Spinal cord (tissue), 10 donors: ENCODE results near the gene TMEM198. TPM values are rescaled to one million over a fixed set of nuclear protein-coding genes. Genes with fewer than 3 reads are reported as not detected.

Experiments
- DNase-seq, 6 donors: peaks; one replicate each; pipeline versions ENCODE4 v3.0.0 to v3.0.0-alpha.2; 2013 to 2015; ENCODE audit warnings: low spot score in 6 of 6, low read depth in 4 of 6
- H3K27ac ChIP-seq: one replicate; pipeline ENCODE4 v1.5.1; 2013; ENCODE audit warnings: low read depth, low read length, control low read depth
- H3K27me3 ChIP-seq: one replicate; pipeline ENCODE4 v1.6.1; 2013; ENCODE audit warnings: low read length; ENCODE audit not compliant: control insufficient read depth, insufficient read depth
- H3K36me3 ChIP-seq: one replicate; pipeline ENCODE4 v1.6.1; 2013; ENCODE audit warnings: low read length; ENCODE audit not compliant: control insufficient read depth, insufficient read depth
- H3K4me1 ChIP-seq: one replicate; pipeline ENCODE4 v1.6.1; 2013; ENCODE audit warnings: low read length; ENCODE audit not compliant: control insufficient read depth, insufficient read depth
- H3K4me3 ChIP-seq: one replicate; pipeline ENCODE4 v1.5.1; 2013; ENCODE audit warnings: low read depth, low read length, control low read depth
- H3K9me3 ChIP-seq: one replicate; pipeline ENCODE4 v1.6.1; 2013; ENCODE audit warnings: low read length; ENCODE audit not compliant: control insufficient read depth, insufficient read depth
- WGBS: methylation state at CpG from one replicate; pipeline ENCODE4 v1.1.5; 2013; ENCODE audit warnings: missing lambda C conversion rate; ENCODE audit not compliant: insufficient coverage; 5-methylcytosine and 5-hydroxymethylcytosine counted together
- polyA plus RNA-seq, 2 donors: library from polyadenylated mRNA; unstranded; fragments of 120-200 nt; gene quantifications; one replicate each; pipeline ENCODE4 v1.2.1, GENCODE V29; 2013; ENCODE audit not compliant: insufficient read length in 2 of 2
- total RNA-seq, 2 donors: library from RNA; depleted of rRNA in 1 of 2; stranded (reverse); fragments of 120-200 nt in 1 of 2; fragments of >200 nt in 1 of 2; gene quantifications; one replicate each; pipeline versions ENCODE4 v1.2.3 to v1.2.4, GENCODE V29; 2013 to 2014
- donor health status: healthy.

TMEM198 gene
- total and polyA plus RNA-seq, 4 donors: 4.7 to 19.0 (median 12.0) TPM

GRCh38 chr2:219567791-219568361 lies 24.0 kb downstream of the TMEM198 start:
- no peak overlapping the region for H3K27ac ChIP-seq
- H3K9me3 ChIP-seq: no peaks in the 10 kb centered on the region
- peaks cover 58% of the 10 kb centered on the region for H3K36me3 ChIP-seq
- DNase-seq: no peak
- no peaks in the 10 kb centered on the region for H3K27me3 ChIP-seq
- H3K4me1 ChIP-seq: peaks cover 19% of the 10 kb centered on the region
- H3K4me3 ChIP-seq: no peak overlapping the region
- 87% methylated on average over 34 of the region's 35 CpGs for WGBS

- no peaks in the 10 kb centered on the region for H3K27me3 ChIP-seq
- no peaks in the 10 kb centered on the region for H3K9me3 ChIP-seq
- peaks cover 19% of the 10 kb centered on the region for H3K4me1 ChIP-seq
- no peak for DNase-seq
- H3K27ac ChIP-seq: no peak overlapping the region
- H3K36me3 ChIP-seq: peaks cover 46% of the 10 kb centered on the region
- no peak overlapping the region for H3K4me3 ChIP-seq
- 82% methylated on average over 3 of the region's 6 CpGs for WGBS
Measured at GRCh38 chr2:219569041-219569440, 25.2 kb downstream of the TMEM198 start.

GRCh38 chr2:219569635-219570034 lies 25.8 kb downstream of the TMEM198 start:
- peak overlapping the region; percentile 43 for H3K4me3 ChIP-seq
- H3K27ac ChIP-seq: no peak overlapping the region
- no peaks in the 10 kb centered on the region for H3K9me3 ChIP-seq
- peaks cover 20% of the 10 kb centered on the region for H3K4me1 ChIP-seq
- no peaks in the 10 kb centered on the region for H3K27me3 ChIP-seq
- DNase-seq: peak in 1 of 6 donors; percentile 58
- WGBS: no CpG with 5 or more reads among the region's 6 CpGs
- H3K36me3 ChIP-seq: peaks cover 42% of the 10 kb centered on the region

DNA sequence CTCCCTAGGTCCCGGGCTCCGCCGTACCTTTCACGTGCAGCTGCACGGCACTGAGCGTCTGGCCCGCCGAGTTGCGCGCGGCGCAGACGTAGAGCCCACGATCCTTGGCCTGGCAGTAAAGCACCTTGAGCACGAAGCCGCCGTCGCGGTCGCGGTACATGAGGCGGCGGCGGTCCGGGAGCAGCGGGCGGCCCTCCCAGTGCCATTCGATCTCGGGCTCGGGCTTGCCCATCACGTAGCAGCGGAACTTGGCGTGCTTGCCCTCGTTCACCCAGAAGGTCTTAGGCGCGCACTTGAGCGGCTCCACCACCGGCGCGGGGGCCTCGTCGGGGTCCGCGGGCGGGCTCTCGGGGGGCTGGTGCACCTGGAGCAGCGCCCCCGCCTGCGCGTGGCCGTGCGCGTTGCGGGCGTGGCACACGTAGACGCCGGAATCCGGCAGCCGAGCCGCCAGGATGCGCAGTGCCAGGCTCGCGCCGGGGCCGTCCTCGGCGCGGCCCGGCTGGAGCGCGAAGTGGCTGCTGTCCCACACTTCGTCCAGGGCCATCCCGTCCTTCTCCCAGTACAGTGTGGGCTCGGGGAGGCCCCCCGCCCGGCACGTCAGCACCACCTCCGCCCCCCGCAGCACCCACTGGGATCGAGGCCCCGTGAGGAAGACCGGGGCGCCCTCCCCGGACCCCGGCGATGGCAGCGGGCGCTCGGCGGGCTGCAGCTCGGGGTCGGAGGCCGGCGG lies 26.5 kb downstream of the TMEM198 start:
- peaks cover 36% of the 10 kb centered on the region for H3K36me3 ChIP-seq
- peak in 2 of 6 donors; percentile 73 to 78 for DNase-seq
- H3K27me3 ChIP-seq: no peaks in the 10 kb centered on the region
- H3K9me3 ChIP-seq: no peaks in the 10 kb centered on the region
- peak overlapping the region; percentile 47 for H3K27ac ChIP-seq
- peak overlapping the region; percentile 43 for H3K4me3 ChIP-seq
- 3% methylated on average over 95 of the region's 95 CpGs for WGBS
- peaks cover 21% of the 10 kb centered on the region for H3K4me1 ChIP-seq

DNA sequence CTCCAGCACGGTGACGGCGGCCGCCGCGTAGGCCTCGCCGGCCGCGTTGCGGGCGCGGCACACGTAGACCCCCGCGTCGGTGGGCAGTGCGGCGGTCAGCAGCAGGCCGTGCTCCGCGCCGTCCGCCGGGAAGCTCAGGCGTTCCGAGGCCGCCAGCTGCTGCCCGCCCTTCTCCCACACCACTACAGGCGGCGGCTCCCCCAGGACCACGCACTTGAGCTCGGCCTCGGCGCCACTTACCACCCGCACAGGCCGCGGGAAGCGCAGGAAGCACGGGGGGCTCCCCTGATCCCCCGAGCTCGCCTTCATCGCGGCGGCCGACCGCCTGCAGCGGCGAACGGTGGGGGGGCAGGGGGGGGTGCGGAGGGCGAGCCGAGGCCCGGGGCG lies 27.1 kb downstream of the TMEM198 start:
- H3K36me3 ChIP-seq: peaks cover 30% of the 10 kb centered on the region
- H3K27ac ChIP-seq: peak overlapping the region; percentile 57
- no peaks in the 10 kb centered on the region for H3K27me3 ChIP-seq
- H3K9me3 ChIP-seq: no peaks in the 10 kb centered on the region
- 0% methylated on average over 50 of the region's 55 CpGs for WGBS
- H3K4me3 ChIP-seq: peak overlapping the region; percentile 51
- peaks cover 21% of the 10 kb centered on the region for H3K4me1 ChIP-seq
- peak in 2 of 6 donors; percentile 49 to 63 for DNase-seq

DNA sequence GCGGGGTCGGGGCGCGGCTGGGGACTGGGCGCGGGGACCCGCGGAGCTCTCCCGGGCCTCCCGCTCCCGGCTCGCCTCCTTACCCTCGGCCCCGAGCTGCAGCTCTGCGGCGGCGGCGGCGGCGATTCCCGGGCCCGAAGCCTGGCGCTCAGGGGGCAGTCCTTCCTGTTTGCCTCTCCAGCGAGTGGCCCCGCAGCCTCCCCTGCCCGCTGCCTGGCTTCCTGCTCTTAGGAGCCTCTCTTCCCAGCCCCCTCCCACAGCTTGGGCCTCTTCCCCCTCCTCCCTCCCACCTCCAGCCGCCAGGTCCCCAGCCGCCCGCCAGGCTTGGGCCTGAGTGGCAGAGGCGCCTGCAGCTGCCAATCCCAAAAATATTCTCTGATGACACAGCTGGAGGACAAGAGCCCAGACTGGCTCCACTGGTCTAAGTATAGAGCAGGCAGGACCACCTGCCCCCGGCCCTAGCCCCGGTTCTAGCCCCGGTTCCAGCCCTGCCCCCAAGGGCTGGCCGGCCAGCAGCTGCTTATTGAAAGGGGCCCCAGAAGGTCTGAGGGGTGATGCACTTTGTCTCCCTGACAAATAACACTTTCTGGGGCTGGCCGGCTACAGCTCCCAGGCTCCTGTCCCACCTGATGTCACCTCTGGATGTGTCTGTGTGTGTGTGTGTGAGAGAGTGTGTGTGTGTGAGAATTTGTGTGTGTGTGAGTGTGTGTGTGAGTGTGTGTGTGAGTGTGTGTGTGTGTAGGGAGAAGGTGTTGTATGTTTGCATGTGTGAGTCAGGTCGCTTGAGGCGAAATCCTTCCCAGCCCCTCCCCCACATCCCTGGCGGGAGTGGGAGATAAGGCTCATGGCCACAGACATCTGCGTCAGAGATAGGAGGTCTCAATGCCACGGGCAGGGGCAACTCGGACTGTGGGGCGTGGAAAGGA lies 27.7 kb downstream of the TMEM198 start, which contains the start of gene OBSL1:
Gene OBSL1 (minus strand): TSS at position 229 of the 926 bp plus-strand sequence. CDS start 307 bp downstream, outside the sequence.
- Histone ChIP-seq H3K27me3 (no peaks in the 10 kb centered on the region), H3K27ac (peak within 1 kb of the TSS; percentile 77), H3K36me3 (peaks cover 24% of the 10 kb centered on the region), H3K4me1 (peaks cover 24% of the 10 kb centered on the region), H3K9me3 (no peaks in the 10 kb centered on the region), H3K4me3 (peak within 1 kb of the TSS; percentile 51)
- peak in 5 of 6 donors; percentile 53 to 93 (median 68) for DNase-seq
- WGBS: 4% methylated on average over 39 of the region's 42 CpGs

DNA sequence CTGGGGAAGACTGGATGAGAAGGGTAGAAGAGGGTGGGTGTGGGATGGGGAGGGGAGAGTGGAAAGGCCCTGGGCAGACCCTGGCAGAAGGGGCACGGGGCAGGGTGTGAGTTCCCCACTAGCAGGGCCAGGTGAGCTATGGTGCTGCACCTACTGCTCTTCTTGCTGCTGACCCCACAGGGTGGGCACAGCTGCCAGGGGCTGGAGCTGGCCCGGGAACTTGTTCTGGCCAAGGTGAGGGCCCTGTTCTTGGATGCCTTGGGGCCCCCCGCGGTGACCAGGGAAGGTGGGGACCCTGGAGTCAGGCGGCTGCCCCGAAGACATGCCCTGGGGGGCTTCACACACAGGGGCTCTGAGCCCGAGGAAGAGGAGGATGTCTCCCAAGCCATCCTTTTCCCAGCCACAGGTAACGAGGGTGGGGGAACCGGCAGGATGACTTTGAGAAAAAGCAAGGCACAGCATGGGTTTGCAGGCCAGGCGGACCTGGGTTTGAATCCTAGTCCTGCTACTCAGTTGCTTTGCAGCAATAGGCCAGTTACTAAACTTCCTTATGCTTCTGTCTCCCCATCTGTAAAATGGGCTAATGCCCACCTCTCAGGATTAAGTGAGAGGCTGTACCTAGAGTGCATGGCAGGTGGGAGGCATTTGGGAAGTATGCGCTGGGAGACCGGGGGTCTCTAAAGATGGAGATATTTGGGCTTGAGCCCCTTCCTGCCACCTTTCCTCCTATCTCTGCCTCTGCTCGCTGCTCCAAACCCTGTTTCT lies 28.6 kb downstream of the TMEM198 start, which contains the start of gene INHA:
Gene INHA (plus strand): TSS at position 74 of the 765 bp plus-strand sequence. CDS start 65 bp downstream, at position 139.
- H3K4me1 ChIP-seq: peaks cover 32% of the 10 kb centered on the region
- H3K27me3 ChIP-seq: no peaks in the 10 kb centered on the region
- H3K27ac ChIP-seq: peak within 1 kb of the TSS; percentile 77
- no peaks in the 10 kb centered on the region for H3K9me3 ChIP-seq
- DNase-seq: no peak
- WGBS: 86% methylated on average over 10 of the region's 13 CpGs
- H3K36me3 ChIP-seq: peaks cover 15% of the 10 kb centered on the region
- peak within 1 kb of the TSS; percentile 42 for H3K4me3 ChIP-seq

GRCh38 chr2:219573166-219573565 lies 29.3 kb downstream of the TMEM198 start:
- H3K9me3 ChIP-seq: no peaks in the 10 kb centered on the region
- no peak for DNase-seq
- peaks cover 8% of the 10 kb centered on the region for H3K36me3 ChIP-seq
- no peak overlapping the region for H3K4me3 ChIP-seq
- H3K27ac ChIP-seq: no peak overlapping the region
- H3K4me1 ChIP-seq: peaks cover 33% of the 10 kb centered on the region
- 60% methylated on average over 2 of the region's 5 CpGs for WGBS
- H3K27me3 ChIP-seq: no peaks in the 10 kb centered on the region
